ENCODE measurements around the gene CACNA1G.

Gene CACNA1G

GRCh38 chr17:50614471-50615051 is 54.0 kb downstream of the CACNA1G start:
- DNase-seq, result no peak

- no peak for DNase-seq
These were observed 55.3 kb downstream of the CACNA1G start for GRCh38 chr17:50615828-50616227.

GRCh38 chr17:50618300-50618699 is 57.8 kb downstream of the CACNA1G start:
- peak; percentile 29 for DNase-seq

- DNase-seq, result no peak
These were observed 58.4 kb downstream of the CACNA1G start for GRCh38 chr17:50618941-50619340.

GRCh38 chr17:50619489-50619888 is 59.0 kb downstream of the CACNA1G start:
- DNase-seq, result no peak

DNA sequence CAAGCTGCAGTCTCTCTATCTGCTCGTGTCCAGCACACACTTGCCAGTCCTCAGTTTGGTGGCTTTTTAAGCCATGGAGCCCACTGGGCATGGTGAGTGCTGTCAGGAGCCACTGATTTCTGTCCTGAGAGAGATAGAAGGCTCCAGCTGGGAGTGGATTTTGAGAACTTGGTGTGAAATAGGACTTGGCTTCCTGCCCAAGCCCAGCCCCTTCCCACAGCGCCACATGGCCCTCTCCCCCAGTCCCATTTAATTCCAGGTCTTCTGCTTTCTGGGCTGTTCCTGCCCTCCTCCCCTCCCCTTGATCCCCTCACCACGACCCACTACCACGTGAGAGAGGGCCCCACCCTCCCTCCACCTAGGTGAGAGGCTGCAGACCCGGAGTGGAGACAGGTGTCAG is 59.7 kb downstream of the CACNA1G start:
- no peak for DNase-seq

DNA sequence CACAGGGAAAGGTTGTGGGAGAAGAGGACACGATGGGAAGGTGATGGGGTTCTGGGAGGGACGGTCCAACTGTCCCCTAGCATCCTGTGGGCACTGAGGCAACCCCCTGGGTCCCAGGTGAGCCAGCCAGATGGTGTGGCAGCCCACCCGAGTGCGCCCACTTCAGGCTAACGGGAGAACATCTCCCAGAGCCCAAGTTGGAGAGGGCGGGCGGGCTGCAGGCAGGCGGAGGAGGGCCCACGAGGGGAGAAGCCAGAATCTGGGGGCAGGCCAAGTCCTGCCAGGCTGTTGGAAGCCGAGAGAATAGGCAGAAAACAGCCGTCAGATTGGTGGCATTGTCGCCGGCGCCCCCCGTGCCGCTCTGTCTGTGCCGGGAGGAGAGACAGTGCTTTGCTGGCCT is 60.3 kb downstream of the CACNA1G start:
- no peak for DNase-seq

DNA sequence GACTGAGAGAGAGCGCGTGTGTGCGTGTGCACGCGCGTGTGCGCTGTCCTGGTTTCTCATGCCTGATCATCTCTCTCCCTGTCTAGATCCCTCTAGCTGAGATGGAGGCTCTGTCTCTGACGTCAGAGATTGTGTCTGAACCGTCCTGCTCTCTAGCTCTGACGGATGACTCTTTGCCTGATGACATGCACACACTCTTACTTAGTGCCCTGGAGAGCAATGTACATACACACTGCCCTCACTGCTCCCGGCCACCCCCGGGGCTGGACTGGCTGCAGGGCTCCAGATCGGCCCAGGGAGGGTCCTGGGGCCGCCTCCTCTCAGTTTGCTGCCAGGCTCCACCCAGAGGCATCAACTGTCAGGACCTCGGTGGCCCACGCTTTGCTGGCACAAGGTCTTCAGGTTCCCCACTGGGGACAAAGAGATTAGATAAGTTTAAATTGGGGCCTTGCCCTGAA is 61.1 kb downstream of the CACNA1G start:
- DNase-seq, result no peak

- DNase-seq, result no peak
These were observed 63.9 kb downstream of the CACNA1G start for GRCh38 chr17:50624321-50624934.

DNA sequence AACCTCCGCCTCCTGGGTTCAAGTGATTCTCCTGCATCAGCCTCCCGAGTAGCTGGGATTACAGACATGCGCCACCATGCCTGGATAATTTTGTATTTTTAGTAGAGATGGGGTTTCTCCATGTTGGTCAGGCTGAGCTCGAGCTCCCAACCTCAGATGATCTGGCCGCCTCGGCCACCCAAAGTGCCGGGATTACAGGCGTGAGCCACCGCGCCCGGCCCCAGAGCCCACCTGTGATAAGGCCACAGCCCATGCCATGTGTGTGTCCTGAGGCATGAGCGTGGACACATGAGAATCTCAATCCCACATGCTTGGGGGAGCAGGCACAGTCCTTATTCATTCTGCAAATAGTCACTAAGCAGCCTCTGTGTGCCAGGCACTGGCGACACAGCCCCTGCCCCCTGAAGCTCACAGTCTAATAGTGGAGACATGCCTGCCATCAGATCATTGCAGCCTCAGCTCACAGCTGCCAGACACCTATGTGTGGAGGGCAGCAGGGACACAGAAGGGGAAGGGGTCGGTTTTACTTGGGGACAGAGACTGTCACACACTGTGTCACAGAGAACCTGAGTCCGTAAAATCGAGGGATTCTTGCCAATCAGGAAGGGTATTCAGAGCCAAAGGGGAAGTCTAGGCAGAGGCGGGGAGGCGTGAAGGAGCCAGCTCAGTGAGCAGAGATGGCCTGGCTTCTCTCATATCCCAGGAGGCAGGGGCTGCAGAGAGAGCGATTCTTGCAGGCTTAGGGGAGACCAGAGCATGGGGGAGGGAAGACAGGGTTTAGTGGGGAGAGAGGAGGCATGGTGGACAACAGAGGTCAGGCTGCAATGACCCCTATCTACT is 64.7 kb downstream of the CACNA1G start:
- no peak for DNase-seq

DNA sequence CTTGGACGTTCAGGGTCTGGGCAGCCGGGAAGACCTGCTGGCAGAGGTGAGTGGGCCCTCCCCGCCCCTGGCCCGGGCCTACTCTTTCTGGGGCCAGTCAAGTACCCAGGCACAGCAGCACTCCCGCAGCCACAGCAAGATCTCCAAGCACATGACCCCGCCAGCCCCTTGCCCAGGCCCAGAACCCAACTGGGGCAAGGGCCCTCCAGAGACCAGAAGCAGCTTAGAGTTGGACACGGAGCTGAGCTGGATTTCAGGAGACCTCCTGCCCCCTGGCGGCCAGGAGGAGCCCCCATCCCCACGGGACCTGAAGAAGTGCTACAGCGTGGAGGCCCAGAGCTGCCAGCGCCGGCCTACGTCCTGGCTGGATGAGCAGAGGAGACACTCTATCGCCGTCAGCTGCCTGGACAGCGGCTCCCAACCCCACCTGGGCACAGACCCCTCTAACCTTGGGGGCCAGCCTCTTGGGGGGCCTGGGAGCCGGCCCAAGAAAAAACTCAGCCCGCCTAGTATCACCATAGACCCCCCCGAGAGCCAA is 65.6 kb downstream of the CACNA1G start:
- DNase-seq, result peak; percentile 68

DNA sequence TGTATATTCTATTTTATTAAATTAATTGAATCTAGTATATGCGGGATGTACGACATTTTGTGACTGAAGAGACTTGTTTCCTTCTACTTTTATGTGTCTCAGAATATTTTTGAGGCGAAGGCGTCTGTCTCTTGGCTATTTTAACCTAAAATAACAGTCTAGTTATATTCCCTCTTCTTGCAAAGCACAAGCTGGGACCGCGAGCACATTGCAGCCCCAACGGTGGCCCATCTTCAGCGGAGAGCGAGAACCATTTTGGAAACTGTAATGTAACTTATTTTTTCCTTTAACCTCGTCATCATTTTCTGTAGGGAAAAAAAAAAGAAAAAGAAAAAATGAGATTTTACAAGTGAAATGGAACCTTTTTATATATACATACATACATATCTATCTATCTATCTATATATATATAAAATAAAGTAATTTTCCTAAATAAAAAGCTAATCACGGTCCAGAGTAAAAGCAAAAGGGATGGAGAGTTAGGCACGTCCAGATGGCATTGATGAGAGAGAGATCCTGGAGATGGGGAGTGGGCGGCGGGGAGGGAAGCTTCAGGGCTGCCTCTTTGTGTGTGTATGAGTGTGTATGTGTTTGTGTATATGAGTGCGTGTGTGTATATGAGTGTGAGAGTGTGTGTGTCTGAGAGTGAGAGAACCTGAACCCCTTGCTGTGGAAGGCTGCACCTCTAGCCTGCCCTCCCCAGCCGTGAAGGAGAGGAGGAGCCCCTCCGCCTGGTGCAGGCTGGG is 66.7 kb downstream of the CACNA1G start:
- no peak for DNase-seq

DNA sequence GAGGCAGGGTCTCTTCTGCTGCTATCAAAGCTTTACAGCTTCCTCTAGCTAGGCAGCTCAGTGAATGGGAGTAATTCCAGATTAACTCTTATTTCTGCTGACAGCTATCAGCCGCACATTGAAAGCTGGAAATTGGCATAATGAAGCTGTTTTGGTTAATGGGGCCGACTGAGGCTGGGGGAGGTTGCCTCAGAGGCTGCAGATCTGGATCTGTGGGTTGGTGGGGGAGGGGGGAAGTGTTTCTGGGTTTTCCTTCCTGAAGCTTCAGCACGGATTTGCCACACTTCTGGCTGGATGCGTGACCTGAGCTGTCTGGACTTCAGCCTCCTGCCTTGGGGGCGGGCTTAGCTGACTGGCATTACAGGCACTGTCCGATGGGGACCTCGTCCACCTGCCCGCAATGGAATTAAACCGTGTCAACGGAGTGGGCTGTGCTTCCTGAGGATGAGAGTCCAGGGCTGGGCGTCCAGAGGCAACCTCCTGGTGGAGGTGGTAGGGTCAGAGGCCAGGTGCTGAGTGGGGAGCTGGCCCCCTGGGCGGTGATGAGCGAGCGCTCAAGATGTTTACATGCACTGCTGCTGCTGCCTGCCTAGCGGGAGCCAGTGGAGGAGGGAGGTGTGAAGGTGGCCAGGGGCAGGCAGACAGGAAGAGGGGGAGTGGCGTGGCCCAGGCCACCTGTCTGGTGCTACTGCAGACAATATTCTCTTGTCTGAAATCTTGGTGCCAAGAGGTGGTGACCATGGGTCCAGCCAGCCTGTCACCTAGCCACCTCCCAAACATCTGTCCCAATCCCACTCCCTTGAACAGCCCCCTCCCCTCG is 67.5 kb downstream of the CACNA1G start:
- DNase-seq, result no peak

DNA sequence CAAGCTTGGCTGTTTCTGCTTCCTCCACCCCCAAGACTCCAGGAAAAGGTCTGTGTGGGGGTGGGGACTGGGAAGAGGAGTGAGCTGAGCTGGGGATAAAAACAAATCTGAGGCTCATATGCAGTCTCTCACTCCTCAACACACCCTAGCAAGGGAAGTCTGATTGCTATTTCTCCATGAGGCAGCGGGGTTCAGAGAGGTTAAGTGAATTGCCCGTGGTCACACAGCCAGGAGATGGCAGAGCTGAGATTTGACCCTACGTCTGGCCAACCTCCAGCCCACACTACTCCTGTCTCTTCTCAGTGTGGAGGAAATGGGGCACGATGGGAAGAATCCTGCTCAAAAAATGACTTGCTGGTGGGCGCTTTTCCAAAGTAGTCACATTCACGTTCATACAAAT is 69.4 kb downstream of the CACNA1G start:
- DNase-seq, result no peak

DNA sequence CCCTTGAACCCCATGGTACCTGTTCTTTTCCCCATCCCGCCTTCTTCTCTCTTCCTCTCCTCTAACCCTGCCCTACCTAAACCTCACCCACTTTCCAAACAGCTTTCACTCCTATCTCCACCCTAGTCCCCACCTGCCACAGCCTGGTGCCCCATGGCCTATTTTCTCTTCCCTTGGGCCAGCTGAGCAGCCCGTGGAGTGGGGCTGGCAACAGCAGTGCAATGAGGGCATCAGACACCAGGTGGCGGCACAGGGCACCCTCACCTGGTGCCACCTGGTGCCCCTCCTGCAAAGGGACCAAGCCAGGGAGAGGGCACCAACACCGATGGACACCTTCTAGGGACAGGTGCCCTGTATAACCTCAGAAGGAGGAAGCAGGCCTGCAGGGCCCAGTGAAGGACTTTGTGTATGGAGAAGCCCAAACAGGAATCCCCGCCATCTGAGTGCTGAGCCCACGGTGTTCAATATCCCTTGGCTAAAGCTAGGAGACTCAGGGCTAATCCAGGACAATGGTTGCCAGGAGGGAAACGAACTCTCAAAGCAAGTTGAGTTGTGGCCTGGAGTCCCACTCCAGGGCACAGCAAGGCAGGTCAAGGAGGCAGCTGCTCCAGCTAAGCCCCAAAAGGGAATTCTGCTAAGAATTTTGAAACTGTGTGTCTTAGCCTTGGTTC is 70.1 kb downstream of the CACNA1G start:
- DNase-seq, result no peak

- DNase-seq, result no peak
These were observed 70.8 kb downstream of the CACNA1G start for GRCh38 chr17:50631195-50631907.

GRCh38 chr17:50631908-50632571 is 71.5 kb downstream of the CACNA1G start:
- DNase-seq, result no peak

GRCh38 chr17:50632637-50633036 is 72.1 kb downstream of the CACNA1G start:
- DNase-seq, result no peak

GRCh38 chr17:50633683-50634082 is 73.2 kb downstream of the CACNA1G start:
- no peak for DNase-seq
